ENCODE data around the gene CEP41.

CEP41 gene

GRCh38 chr7:130415006-130415405 lies 25.8 kb downstream of the CEP41 start:
- no peaks in the 10 kb centered on the region for H3K36me3 ChIP-seq (replicated peaks in 1 of 2; ENCODE audit: control insufficient read depth in 2 of 2, insufficient read depth in 2 of 2, low read length in 2 of 2)
- DNase-seq (ENCODE audit: low spot score): no peak

GRCh38 chr7:130413201-130413600 lies 27.6 kb downstream of the CEP41 start:
- H3K4me1 ChIP-seq (ENCODE audit: control insufficient read depth in 2 of 2, insufficient read depth in 1 of 2, low read depth in 1 of 2, low read length in 2 of 2): peaks cover 12 to 42% of the 10 kb centered on the region in 2 donors
- no peak overlapping the region for H3K23ac ChIP-seq (ENCODE audit: low read depth, low read length, poor library complexity)
- no peak overlapping the region for H2BK5ac ChIP-seq (ENCODE audit: low read length)
- H4K91ac ChIP-seq (ENCODE audit: low read depth, low read length, poor library complexity): no peak overlapping the region
- no peaks in the 10 kb centered on the region for H3K79me1 ChIP-seq (ENCODE audit: low read depth, low read length)
- no peak overlapping the region for H3K4me2 ChIP-seq (ENCODE audit: insufficient read depth, low read length, poor library complexity, severe bottlenecking)
- DNase-seq (ENCODE audit: low spot score): no peak
- no peak overlapping the region for H2BK120ac ChIP-seq (ENCODE audit: low read depth, low read length)
- no peak overlapping the region for H2BK12ac ChIP-seq (ENCODE audit: low read length)
- H3K4me3 ChIP-seq (ENCODE audit: low read length in 2 of 2): no peak overlapping the region
- no peak overlapping the region for H2AK5ac ChIP-seq (ENCODE audit: low read depth, low read length)
- no peaks in the 10 kb centered on the region for H3K9me3 ChIP-seq (replicated peaks in 1 of 2; ENCODE audit: control insufficient read depth in 2 of 2, insufficient read depth in 1 of 2, low read depth in 1 of 2, low read length in 2 of 2)
- no peak overlapping the region for H3K27ac ChIP-seq (replicated peaks; ENCODE audit: low read length)
- no peak overlapping the region for H2AFZ ChIP-seq (ENCODE audit: low read length)
- H3K4ac ChIP-seq (ENCODE audit: low read length): no peak overlapping the region
- no peak overlapping the region for H3K9ac ChIP-seq (ENCODE audit: low read depth, low read length, poor library complexity)
- no peaks in the 10 kb centered on the region for H3K27me3 ChIP-seq (ENCODE audit: control insufficient read depth in 3 of 3, insufficient read depth in 3 of 3, low read depth in 1 of 3, low read length in 3 of 3)
- H3K18ac ChIP-seq (ENCODE audit: low read length): no peak overlapping the region
- H3K36me3 ChIP-seq (replicated peaks in 1 of 2; ENCODE audit: control insufficient read depth in 2 of 2, insufficient read depth in 2 of 2, low read length in 2 of 2): peaks cover 0 to 2% of the 10 kb centered on the region in 2 donors
- H3K14ac ChIP-seq (ENCODE audit: low read length): no peak overlapping the region
- no peak overlapping the region for H2BK15ac ChIP-seq (ENCODE audit: low read length)
- H4K8ac ChIP-seq (ENCODE audit: low read depth, low read length): no peak overlapping the region
- WGBS, 2 donors (ENCODE audit: extremely low coverage in 2 of 2, insufficient read length in 2 of 2, insufficient replicate concordance in 1 of 2): no CpG with 5 or more reads among the region's 4 CpGs

More at GRCh38 chr7:130415006-130415405, 25.8 kb downstream of the CEP41 start:
- H4K91ac ChIP-seq (ENCODE audit: low read depth, low read length, poor library complexity): no peak overlapping the region
- no peak overlapping the region for H3K4ac ChIP-seq (ENCODE audit: low read length)
- peaks cover 14 to 35% of the 10 kb centered on the region in 2 donors for H3K4me1 ChIP-seq (ENCODE audit: control insufficient read depth in 2 of 2, insufficient read depth in 1 of 2, low read depth in 1 of 2, low read length in 2 of 2)
- H2BK12ac ChIP-seq (ENCODE audit: low read length): no peak overlapping the region
- H2AK5ac ChIP-seq (ENCODE audit: low read depth, low read length): no peak overlapping the region
- no peak overlapping the region for H4K8ac ChIP-seq (ENCODE audit: low read depth, low read length)
- H2AFZ ChIP-seq (ENCODE audit: low read length): no peak overlapping the region
- H3K27me3 ChIP-seq (ENCODE audit: control insufficient read depth in 3 of 3, insufficient read depth in 3 of 3, low read depth in 1 of 3, low read length in 3 of 3): no peaks in the 10 kb centered on the region
- H3K14ac ChIP-seq (ENCODE audit: low read length): no peak overlapping the region
- H3K9ac ChIP-seq (ENCODE audit: low read depth, low read length, poor library complexity): no peak overlapping the region
- no peaks in the 10 kb centered on the region for H3K9me3 ChIP-seq (replicated peaks in 1 of 2; ENCODE audit: control insufficient read depth in 2 of 2, insufficient read depth in 1 of 2, low read depth in 1 of 2, low read length in 2 of 2)
- H2BK120ac ChIP-seq (ENCODE audit: low read depth, low read length): no peak overlapping the region
- no peak overlapping the region for H2BK15ac ChIP-seq (ENCODE audit: low read length)
- H3K79me1 ChIP-seq (ENCODE audit: low read depth, low read length): no peaks in the 10 kb centered on the region
- no peak overlapping the region for H3K23ac ChIP-seq (ENCODE audit: low read depth, low read length, poor library complexity)
- no peak overlapping the region for H3K4me3 ChIP-seq (ENCODE audit: low read length in 2 of 2)
- H3K27ac ChIP-seq (replicated peaks; ENCODE audit: low read length): no peak overlapping the region
- H3K4me2 ChIP-seq (ENCODE audit: insufficient read depth, low read length, poor library complexity, severe bottlenecking): no peak overlapping the region
- H2BK5ac ChIP-seq (ENCODE audit: low read length): no peak overlapping the region
- no peak overlapping the region for H3K18ac ChIP-seq (ENCODE audit: low read length)

DNA sequence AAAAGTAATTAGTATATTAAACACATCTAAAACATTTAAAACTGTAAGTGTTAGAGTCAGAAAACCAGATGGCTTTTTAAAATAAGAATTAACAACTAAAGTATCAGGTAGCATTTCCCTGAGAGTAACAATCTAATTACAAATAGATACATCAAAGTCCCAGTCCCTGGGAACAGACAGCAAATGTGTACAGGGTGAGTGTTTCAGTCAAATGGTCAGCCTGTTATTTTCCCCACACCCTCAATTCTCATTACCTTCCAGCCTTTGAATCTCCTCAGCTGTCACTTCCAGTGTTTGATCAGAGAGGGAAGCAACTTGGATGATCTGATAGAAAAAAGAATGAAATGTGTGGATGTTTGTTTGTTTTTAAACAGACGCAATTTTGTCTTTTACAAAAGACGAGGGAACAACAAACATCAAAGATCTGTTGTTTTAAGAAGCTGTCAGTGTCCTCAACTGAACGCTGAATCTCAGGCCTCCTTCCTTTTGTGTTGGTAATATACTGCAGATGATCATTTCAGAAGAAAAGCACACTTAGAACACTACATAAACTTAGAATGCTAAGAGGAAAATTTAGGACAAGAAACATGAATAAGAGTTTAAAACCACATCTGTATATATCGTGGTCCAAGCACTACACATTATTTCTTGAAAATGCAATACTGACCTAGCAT lies 29.8 kb downstream of the CEP41 start:
- no peak overlapping the region for H3K9ac ChIP-seq (ENCODE audit: low read depth, low read length, poor library complexity)
- no peak overlapping the region for H4K8ac ChIP-seq (ENCODE audit: low read depth, low read length)
- no peak overlapping the region for H3K27ac ChIP-seq (replicated peaks; ENCODE audit: low read length)
- H2AFZ ChIP-seq (ENCODE audit: low read length): no peak overlapping the region
- H3K79me1 ChIP-seq (ENCODE audit: low read depth, low read length): no peaks in the 10 kb centered on the region
- no peak overlapping the region for H3K4ac ChIP-seq (ENCODE audit: low read length)
- no peak overlapping the region for H3K18ac ChIP-seq (ENCODE audit: low read length)
- H3K4me2 ChIP-seq (ENCODE audit: insufficient read depth, low read length, poor library complexity, severe bottlenecking): no peak overlapping the region
- H2BK12ac ChIP-seq (ENCODE audit: low read length): no peak overlapping the region
- H3K14ac ChIP-seq (ENCODE audit: low read length): no peak overlapping the region
- H3K36me3 ChIP-seq (replicated peaks in 1 of 2; ENCODE audit: control insufficient read depth in 2 of 2, insufficient read depth in 2 of 2, low read length in 2 of 2): peaks cover 0 to 2% of the 10 kb centered on the region in 2 donors
- DNase-seq (ENCODE audit: low spot score): no peak
- no peak overlapping the region for H3K23ac ChIP-seq (ENCODE audit: low read depth, low read length, poor library complexity)
- no peaks in the 10 kb centered on the region for H3K27me3 ChIP-seq (ENCODE audit: control insufficient read depth in 3 of 3, insufficient read depth in 3 of 3, low read depth in 1 of 3, low read length in 3 of 3)
- H3K4me1 ChIP-seq (ENCODE audit: control insufficient read depth in 2 of 2, insufficient read depth in 1 of 2, low read depth in 1 of 2, low read length in 2 of 2): peaks cover 6 to 32% of the 10 kb centered on the region in 2 donors
- H2BK120ac ChIP-seq (ENCODE audit: low read depth, low read length): no peak overlapping the region
- no peaks in the 10 kb centered on the region for H3K9me3 ChIP-seq (replicated peaks in 1 of 2; ENCODE audit: control insufficient read depth in 2 of 2, insufficient read depth in 1 of 2, low read depth in 1 of 2, low read length in 2 of 2)
- no peak overlapping the region for H4K91ac ChIP-seq (ENCODE audit: low read depth, low read length, poor library complexity)
- no CpG with 5 or more reads among the region's 4 CpGs for WGBS, 2 donors (ENCODE audit: extremely low coverage in 2 of 2, insufficient read length in 2 of 2, insufficient replicate concordance in 1 of 2)
- H3K4me3 ChIP-seq (ENCODE audit: low read length in 2 of 2): no peak overlapping the region
- H2BK5ac ChIP-seq (ENCODE audit: low read length): no peak overlapping the region
- no peak overlapping the region for H2BK15ac ChIP-seq (ENCODE audit: low read length)
- no peak overlapping the region for H2AK5ac ChIP-seq (ENCODE audit: low read depth, low read length)

DNA sequence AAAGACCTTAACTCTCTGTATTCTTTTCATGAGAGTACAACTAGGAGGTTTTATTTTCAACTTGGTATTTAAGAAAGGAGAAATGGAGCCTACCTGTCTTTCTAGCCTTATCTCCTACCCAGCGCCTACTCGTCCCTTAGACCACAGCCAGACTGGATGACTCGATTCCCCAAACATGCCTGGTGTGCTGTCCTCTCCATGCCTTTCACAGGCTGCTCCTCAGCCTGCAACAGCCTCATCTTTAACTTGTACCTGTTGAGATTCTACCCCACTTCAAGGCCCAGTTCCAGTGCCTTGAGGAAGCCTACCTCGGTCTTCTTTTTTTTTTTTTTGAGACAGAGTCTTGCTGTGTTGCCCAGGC lies 31.1 kb downstream of the CEP41 start:
- Histone ChIP-seq H2BK12ac (ENCODE audit: low read length) (no peak overlapping the region), H3K4me3 (ENCODE audit: low read length in 2 of 2) (no peak overlapping the region), H3K23ac (ENCODE audit: low read depth, low read length, poor library complexity) (no peak overlapping the region), H3K4me2 (ENCODE audit: insufficient read depth, low read length, poor library complexity, severe bottlenecking) (no peak overlapping the region), H4K91ac (ENCODE audit: low read depth, low read length, poor library complexity) (no peak overlapping the region), H3K14ac (ENCODE audit: low read length) (no peak overlapping the region), H3K9me3 (replicated peaks in 1 of 2; ENCODE audit: control insufficient read depth in 2 of 2, insufficient read depth in 1 of 2, low read depth in 1 of 2, low read length in 2 of 2) (no peaks in the 10 kb centered on the region), H3K36me3 (replicated peaks in 1 of 2; ENCODE audit: control insufficient read depth in 2 of 2, insufficient read depth in 2 of 2, low read length in 2 of 2) (peaks cover 0 to 2% of the 10 kb centered on the region in 2 donors), H3K27ac (replicated peaks; ENCODE audit: low read length) (no peak overlapping the region), H2AK5ac (ENCODE audit: low read depth, low read length) (peak overlapping the region; percentile 83), H2BK15ac (ENCODE audit: low read length) (no peak overlapping the region), H2AFZ (ENCODE audit: low read length) (peak overlapping the region; percentile 63), H2BK5ac (ENCODE audit: low read length) (no peak overlapping the region), H4K8ac (ENCODE audit: low read depth, low read length) (no peak overlapping the region), H3K27me3 (ENCODE audit: control insufficient read depth in 3 of 3, insufficient read depth in 3 of 3, low read depth in 1 of 3, low read length in 3 of 3) (no peaks in the 10 kb centered on the region), H3K4me1 (ENCODE audit: control insufficient read depth in 2 of 2, insufficient read depth in 1 of 2, low read depth in 1 of 2, low read length in 2 of 2) (peaks cover 6 to 32% of the 10 kb centered on the region in 2 donors), H3K4ac (ENCODE audit: low read length) (no peak overlapping the region), H3K9ac (ENCODE audit: low read depth, low read length, poor library complexity) (no peak overlapping the region), H3K18ac (ENCODE audit: low read length) (peak overlapping the region; percentile 76), H3K79me1 (ENCODE audit: low read depth, low read length) (no peaks in the 10 kb centered on the region), H2BK120ac (ENCODE audit: low read depth, low read length) (no peak overlapping the region)
- WGBS, 2 donors (ENCODE audit: extremely low coverage in 2 of 2, insufficient read length in 2 of 2, insufficient replicate concordance in 1 of 2): no CpG with 5 or more reads among the region's 4 CpGs
- DNase-seq (ENCODE audit: low spot score): no peak
